Measurements from ENCODE around the gene FDXR.

The FDXR gene

GRCh38 chr17:74815067-74815466 lies 57.7 kb downstream of the FDXR start:
- TF ChIP-seq CTCF (conservative IDR thresholded peaks at IDR 0.05; ENCODE audit: low read length), result no peak
- H3K4me3 ChIP-seq (ENCODE audit: low read length), result no peak overlapping the region
- DNase-seq (ENCODE audit: low read depth), result no peak

- H3K4me3 ChIP-seq (ENCODE audit: low read length), result no peak overlapping the region
- no peak for DNase-seq (ENCODE audit: low read depth)
- TF ChIP-seq CTCF (conservative IDR thresholded peaks at IDR 0.05; ENCODE audit: low read length), result no peak
Measured at GRCh38 chr17:74814453-74814852, 58.3 kb downstream of the FDXR start.

All from AG10803 (cell line).